ENCODE measurements around the gene MEX3D.

The MEX3D gene

DNA sequence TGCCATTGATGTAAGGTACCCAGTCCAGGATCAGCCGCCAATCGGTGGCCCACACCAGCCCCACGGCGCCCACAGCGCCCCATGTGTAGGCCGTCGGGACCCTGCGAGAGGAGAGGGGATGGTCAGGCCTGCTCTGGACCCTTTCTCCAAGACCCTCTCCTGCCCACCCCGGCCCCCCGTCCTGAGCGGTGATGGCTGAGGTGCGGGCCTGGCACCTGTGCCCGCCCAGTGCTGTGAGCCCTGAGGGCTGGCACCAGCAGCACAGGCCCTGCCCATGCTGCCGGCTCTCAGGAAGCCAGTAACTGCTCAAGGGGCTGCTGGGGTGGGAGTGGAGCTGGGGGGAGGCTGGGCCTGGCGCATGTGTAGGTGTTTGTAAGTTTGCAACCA, 31.3 kb upstream of the MEX3D start:
- ChIA-PET CTCF (no interaction called here), POLR2A (no interaction called here)
- TF ChIP-seq BHLHE40 (IDR thresholded peaks at IDR 0.05; ENCODE audit: borderline replicate concordance), result no peak
- TF ChIP-seq TARDBP (IDR thresholded peaks at IDR 0.05), result no peak
- no peak for TF ChIP-seq FOXA1 (IDR thresholded peaks at IDR 0.05)
- no peak for TF ChIP-seq SP1 (IDR thresholded peaks at IDR 0.05)
- TF ChIP-seq NFRKB (IDR thresholded peaks at IDR 0.05), result no peak
- TF ChIP-seq HDGF (IDR thresholded peaks at IDR 0.05; ENCODE audit: borderline replicate concordance), result no peak
- TF ChIP-seq ZNF384 (IDR thresholded peaks at IDR 0.05), result no peak
- no peak for TF ChIP-seq SUZ12 (IDR thresholded peaks at IDR 0.05)
- no peak for TF ChIP-seq LEF1 (IDR thresholded peaks at IDR 0.05; ENCODE audit: borderline replicate concordance)
- no peak for TF ChIP-seq L3MBTL2 (conservative IDR thresholded peaks at IDR 0.05)
- TF ChIP-seq ELF4 (IDR thresholded peaks at IDR 0.05), result no peak
- TF ChIP-seq, protein P1, sequence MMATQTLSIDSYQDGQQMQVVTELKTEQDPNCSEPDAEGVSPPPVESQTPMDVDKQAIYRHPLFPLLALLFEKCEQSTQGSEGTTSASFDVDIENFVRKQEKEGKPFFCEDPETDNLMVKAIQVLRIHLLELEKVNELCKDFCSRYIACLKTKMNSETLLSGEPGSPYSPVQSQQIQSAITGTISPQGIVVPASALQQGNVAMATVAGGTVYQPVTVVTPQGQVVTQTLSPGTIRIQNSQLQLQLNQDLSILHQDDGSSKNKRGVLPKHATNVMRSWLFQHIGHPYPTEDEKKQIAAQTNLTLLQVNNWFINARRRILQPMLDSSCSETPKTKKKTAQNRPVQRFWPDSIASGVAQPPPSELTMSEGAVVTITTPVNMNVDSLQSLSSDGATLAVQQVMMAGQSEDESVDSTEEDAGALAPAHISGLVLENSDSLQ (IDR thresholded peaks at IDR 0.05), result no peak
- TF ChIP-seq FOXK2 (IDR thresholded peaks at IDR 0.05), result no peak
- TF ChIP-seq ARNT (IDR thresholded peaks at IDR 0.05), result no peak
- TF ChIP-seq FOXM1 (IDR thresholded peaks at IDR 0.05; ENCODE audit: borderline replicate concordance), result no peak
- no peak for DNase-seq (ENCODE audit: extremely low spot score)

DNA sequence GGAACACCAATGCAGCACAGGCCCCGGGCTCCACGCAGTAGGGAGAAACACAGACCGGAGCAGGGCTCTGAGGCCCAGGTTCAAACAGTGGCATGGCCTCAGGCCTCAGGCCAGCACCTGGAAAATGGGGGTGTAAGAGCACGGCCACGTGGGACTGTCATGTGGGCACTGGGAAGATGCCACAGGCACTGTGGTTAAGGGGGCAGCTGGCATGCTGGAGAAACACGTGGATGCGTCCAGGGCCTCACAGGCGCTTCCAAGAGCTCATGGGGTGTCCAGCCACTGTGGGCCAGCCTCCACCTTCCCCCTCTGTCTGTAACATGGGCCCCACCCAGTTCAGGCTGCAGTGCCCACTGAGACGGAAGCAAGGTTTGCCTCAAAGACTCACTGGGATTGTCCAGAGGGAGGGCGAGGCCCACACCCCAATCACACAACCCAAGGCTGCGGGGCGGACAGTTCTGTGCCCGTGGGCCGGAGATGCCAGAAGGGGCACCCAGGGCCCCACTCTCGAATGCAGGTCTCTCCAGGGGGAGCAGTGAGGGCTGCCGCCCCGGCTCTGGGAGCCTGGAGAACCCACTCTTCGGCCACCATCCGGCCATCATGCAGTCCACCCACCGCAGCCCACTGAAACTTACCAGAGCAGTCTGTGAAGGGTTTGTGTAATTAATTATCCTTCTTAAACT, 30.8 kb upstream of the MEX3D start:
- TF ChIP-seq HDGF (IDR thresholded peaks at IDR 0.05; ENCODE audit: borderline replicate concordance), result no peak
- no peak for TF ChIP-seq FOXM1 (IDR thresholded peaks at IDR 0.05; ENCODE audit: borderline replicate concordance)
- TF ChIP-seq SUZ12 (IDR thresholded peaks at IDR 0.05), result no peak
- TF ChIP-seq CTBP1 (IDR thresholded peaks at IDR 0.05; ENCODE audit: borderline replicate concordance), result no peak
- no peak for TF ChIP-seq FOXA1 (IDR thresholded peaks at IDR 0.05)
- no peak for TF ChIP-seq L3MBTL2 (conservative IDR thresholded peaks at IDR 0.05)
- TF ChIP-seq ARNT (IDR thresholded peaks at IDR 0.05), result no peak
- no peak for TF ChIP-seq LEF1 (IDR thresholded peaks at IDR 0.05; ENCODE audit: borderline replicate concordance)
- TF ChIP-seq, protein P1 (IDR thresholded peaks at IDR 0.05), result no peak
- TF ChIP-seq SP1 (IDR thresholded peaks at IDR 0.05), result no peak
- TF ChIP-seq ELF4 (IDR thresholded peaks at IDR 0.05), result no peak
- TF ChIP-seq BHLHE40 (IDR thresholded peaks at IDR 0.05; ENCODE audit: borderline replicate concordance), result no peak
- no peak for TF ChIP-seq NFRKB (IDR thresholded peaks at IDR 0.05)
- no peak for TF ChIP-seq FOXK2 (IDR thresholded peaks at IDR 0.05)
- no peak for TF ChIP-seq TARDBP (IDR thresholded peaks at IDR 0.05)
- no peak for TF ChIP-seq ZNF384 (IDR thresholded peaks at IDR 0.05)
- no peak for DNase-seq (ENCODE audit: extremely low spot score)
- ChIA-PET CTCF (no interaction called here), POLR2A (no interaction called here)

DNA sequence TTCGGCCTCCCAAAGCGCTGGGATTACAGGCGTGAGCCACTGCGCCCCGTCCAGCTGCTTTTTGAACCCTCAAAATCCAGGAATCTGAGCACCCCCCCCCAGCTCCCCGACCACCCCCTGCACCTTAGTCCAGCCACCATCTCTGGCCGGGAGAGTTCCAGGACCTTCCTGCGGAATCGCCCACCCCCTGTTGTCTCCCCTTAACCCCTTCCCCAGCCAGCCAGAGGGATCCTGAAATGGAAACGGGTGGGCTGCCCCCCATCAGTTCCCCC, 25.3 kb upstream of the MEX3D start:
- CTCF ChIA-PET, result no interaction called here
- TF ChIP-seq L3MBTL2 (conservative IDR thresholded peaks at IDR 0.05), result no peak
- no peak for TF ChIP-seq ZNF384 (IDR thresholded peaks at IDR 0.05)
- no peak for TF ChIP-seq FOXA1 (IDR thresholded peaks at IDR 0.05)
- no peak for TF ChIP-seq SP1 (IDR thresholded peaks at IDR 0.05)
- POLR2A ChIA-PET, result interaction anchor here (0.6 to 2.5 kb wide), 10 partner anchors 8 to 315 kb away, joined by 3 to 28 read pairs (median 4); partner anchors contain the start of gene UQCR11
- no peak for DNase-seq (ENCODE audit: extremely low spot score)

DNA sequence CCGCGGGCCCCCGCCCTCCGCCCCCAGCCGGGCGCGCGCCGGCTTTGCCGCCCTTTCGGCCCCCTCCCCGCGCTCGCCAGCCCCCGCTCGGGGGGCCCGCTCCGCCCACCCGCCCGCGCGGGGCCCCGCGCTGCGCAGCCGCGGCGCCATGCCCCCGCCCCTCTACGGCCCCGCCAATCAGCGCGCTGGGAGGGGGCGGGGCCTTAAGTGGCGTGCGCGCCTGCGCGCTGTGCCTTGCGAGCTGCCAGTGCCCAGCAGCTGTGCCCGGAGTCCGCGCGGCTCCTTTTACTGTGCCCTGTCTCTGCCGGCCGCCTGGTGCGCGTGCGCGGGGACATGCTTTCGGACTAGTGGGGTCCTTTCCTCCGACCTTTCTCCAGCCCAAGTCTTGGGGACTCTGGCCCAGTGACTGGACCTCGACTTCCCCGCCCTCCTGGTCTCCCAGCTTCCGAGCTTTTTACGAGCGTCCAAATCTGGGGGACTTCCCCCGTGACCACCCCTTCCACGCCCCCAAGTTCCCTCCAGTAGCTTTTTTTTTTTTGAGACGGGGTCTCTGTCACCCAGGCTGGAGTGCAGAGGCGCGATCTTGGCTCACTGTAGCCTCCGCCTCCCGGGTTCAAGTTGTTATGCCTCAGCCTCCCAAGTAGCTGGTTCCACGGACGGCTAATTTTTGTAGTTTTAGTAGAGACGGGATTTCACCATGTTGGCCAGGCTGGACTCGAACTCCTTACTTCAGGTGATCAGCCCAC, 24.8 kb upstream of the MEX3D start, which contains the start of gene MBD3:
Gene MBD3, minus strand, starts transcription at position 111 of the 746 bp plus-strand sequence. CDS start 234 bp downstream, outside the sequence.
- DNase-seq (ENCODE audit: extremely low spot score), result peak; percentile 96
- ChIA-PET CTCF (no interaction called here), POLR2A (interaction anchor here (0.6 to 2.5 kb wide), 12 partner anchors 9 to 314 kb away, joined by 3 to 28 read pairs (median 4); partner anchors contain the start of gene UQCR11)
- no peak for TF ChIP-seq L3MBTL2 (conservative IDR thresholded peaks at IDR 0.05)
- TF ChIP-seq, protein P1 (IDR thresholded peaks at IDR 0.05), result peak; percentile 73

DNA sequence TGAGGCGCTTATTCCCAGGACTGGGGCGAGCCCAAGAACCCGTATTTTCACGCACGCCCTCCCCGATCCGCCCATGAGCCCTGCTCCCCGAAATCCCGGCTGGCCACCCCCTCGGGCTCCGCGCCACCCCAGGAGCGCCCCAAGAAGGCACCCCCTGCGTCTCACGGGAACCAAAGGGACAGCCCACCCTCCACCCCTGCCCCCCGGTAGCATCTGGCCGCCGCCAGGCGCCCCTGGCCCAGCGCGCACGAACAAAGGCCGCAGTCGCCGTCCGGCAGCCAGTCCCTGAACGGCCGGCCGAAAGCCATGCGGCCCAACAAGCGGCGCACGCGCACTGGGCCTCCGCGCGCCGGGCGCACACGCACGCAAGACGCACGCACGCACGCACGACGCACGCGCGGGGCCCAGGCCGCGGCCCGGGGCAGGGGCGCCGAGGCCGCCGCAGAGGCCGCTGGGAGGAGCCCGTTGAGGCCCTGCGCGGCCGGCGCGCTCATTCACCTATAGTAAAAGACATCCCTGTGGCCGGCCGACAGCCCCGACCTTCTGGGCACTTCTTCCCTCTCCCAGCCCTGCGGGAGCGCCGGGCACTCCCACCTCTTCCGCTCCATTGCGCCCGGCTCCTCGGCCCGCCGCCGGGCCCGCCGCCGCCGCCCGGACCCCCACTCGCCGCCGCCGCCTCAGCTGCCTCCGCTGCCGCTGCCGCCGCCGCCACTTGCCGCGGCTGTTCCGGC, 24.1 kb upstream of the MEX3D start:
- peak; percentile 44; the same call in 1 of the 2 replicates for TF ChIP-seq L3MBTL2 (conservative IDR thresholded peaks at IDR 0.05)
- peak; percentile 25; the same call in 1 of the 2 replicates for TF ChIP-seq FOXM1 (IDR thresholded peaks at IDR 0.05; ENCODE audit: borderline replicate concordance)
- TF ChIP-seq ARNT (IDR thresholded peaks at IDR 0.05), result peak; percentile 49; the same call in 1 of the 2 replicates
- TF ChIP-seq HDGF (IDR thresholded peaks at IDR 0.05; ENCODE audit: borderline replicate concordance), result no peak
- TF ChIP-seq, protein P1 (IDR thresholded peaks at IDR 0.05), result no peak
- TF ChIP-seq ZNF384 (IDR thresholded peaks at IDR 0.05), result no peak
- 0 out of 2 replicates have a peak, but pooled peaks have one; percentile 55 for TF ChIP-seq LEF1 (IDR thresholded peaks at IDR 0.05; ENCODE audit: borderline replicate concordance)
- TF ChIP-seq ELF4 (IDR thresholded peaks at IDR 0.05), result peak; percentile 57
- DNase-seq (ENCODE audit: extremely low spot score), result peak; percentile 93
- CTCF ChIA-PET, result no interaction called here
- POLR2A ChIA-PET, result interaction anchor here (0.8 to 2.7 kb wide), 11 partner anchors 10 to 73 kb away, joined by 3 to 28 read pairs (median 5); partner anchors contain the start of gene UQCR11

Measured in HEK293T (cell line).